Neural cell (in vitro differentiated cells): Measurements from ENCODE around the gene PACC1. TPM values are rescaled to one million over a fixed set of nuclear protein-coding genes. Genes with fewer than 3 reads are reported as not detected.

ENCODE experiments used
- H2AFZ ChIP-seq: fragments of 200-600, 300-800 bp; sonication (generic), shearing (Covaris generic); 2 replicates; pipeline ENCODE4 v1.6.0; 2014; ENCODE audit warnings: low read depth, mild to moderate bottlenecking, antibody characterized with exemption, low read length, moderate library complexity
- H3F3A ChIP-seq: fragments of 200-600 bp; shearing (Covaris generic); 2 replicates; pipeline ENCODE4 v1.6.1; 2016; ENCODE audit warnings: mild to moderate bottlenecking, moderate library complexity, mixed read lengths, antibody characterized with exemption, low read length; ENCODE audit not compliant: insufficient read depth, poor library complexity, severe bottlenecking
- H3K27ac ChIP-seq: fragments of 200-600, 300-800 bp; sonication (generic), shearing (Covaris generic); 2 replicates; pipeline ENCODE4 v1.5.1; 2014; ENCODE audit warnings: mild to moderate bottlenecking, low read length, moderate library complexity
- H3K27me3 ChIP-seq: fragments of 300-800, 200-600 bp; sonication (generic), shearing (Covaris generic); 2 replicates; pipeline ENCODE4 v1.6.0; 2014; ENCODE audit warnings: mild to moderate bottlenecking, low read depth, low read length, moderate library complexity; ENCODE audit not compliant: insufficient read depth
- H3K36me3 ChIP-seq: fragments of 300-800, 200-600 bp; sonication (generic), shearing (Covaris generic); 2 replicates; pipeline ENCODE4 v1.5.1; 2014; ENCODE audit warnings: mild to moderate bottlenecking, antibody characterized with exemption, low read length, moderate library complexity; ENCODE audit not compliant: insufficient read depth
- H3K4me2 ChIP-seq: fragments of 300-800, 200-600 bp; sonication (generic), shearing (Covaris generic); 2 replicates; pipeline ENCODE4 v1.6.0; 2014; ENCODE audit warnings: mild to moderate bottlenecking, low read length
- H3K4me3 ChIP-seq: fragments of 300-800, 200-600 bp; sonication (generic), shearing (Covaris generic); 2 replicates; pipeline ENCODE4 v1.5.1; 2014; ENCODE audit warnings: mild to moderate bottlenecking, low read length, moderate library complexity
- H3K79me2 ChIP-seq: fragments of 200-600 bp; shearing (Covaris generic); replicated peaks from 2 replicates; pipeline ENCODE4 v1.6.0; 2014; ENCODE audit warnings: mild to moderate bottlenecking, low read length, moderate library complexity; ENCODE audit not compliant: insufficient read depth
- H3K9ac ChIP-seq: fragments of 300-800, 200-600 bp; sonication (generic), shearing (Covaris generic); 2 replicates; pipeline ENCODE4 v1.6.1; 2016; ENCODE audit warnings: mild to moderate bottlenecking, low read length, mixed read lengths
- H3K9me2 ChIP-seq: fragments of 200-600 bp; shearing (Covaris generic); 2 replicates; pipeline ENCODE4 v1.6.1; 2016; ENCODE audit warnings: mild to moderate bottlenecking, low read length, mixed read lengths; ENCODE audit not compliant: insufficient read depth
- H3K9me3 ChIP-seq: fragments of 200-600, 300-800 bp; sonication (generic), shearing (Covaris generic); 2 replicates; pipeline ENCODE4 v1.6.1; 2016; ENCODE audit warnings: mild to moderate bottlenecking, mixed run types, low read length, moderate library complexity, mixed read lengths
- H4K20me1 ChIP-seq: fragments of 200-600 bp; shearing (Covaris generic); 2 replicates; pipeline ENCODE4 v1.6.1; 2016; ENCODE audit warnings: mild to moderate bottlenecking, mixed run types; ENCODE audit not compliant: insufficient read depth
- CTCF ChIP-seq: fragments of 450-650 bp; IDR thresholded peaks from 2 replicates; pipeline ENCODE4 v1.5.1; 2014; ENCODE audit warnings: antibody characterized with exemption, mild to moderate bottlenecking, moderate library complexity; ENCODE audit not compliant: poor library complexity, severe bottlenecking
- EP300 ChIP-seq: fragments of 450-650 bp; conservative IDR thresholded peaks from 2 replicates; pipeline ENCODE4 v1.6.1; 2014; ENCODE audit warnings: antibody characterized with exemption, mild to moderate bottlenecking, moderate library complexity; ENCODE audit not compliant: poor library complexity, severe bottlenecking
- MXI1 ChIP-seq: fragments of 450-650 bp; conservative IDR thresholded peaks from 2 replicates; pipeline ENCODE4 v1.6.1; 2014; ENCODE audit warnings: antibody characterized with exemption, mild to moderate bottlenecking; ENCODE audit not compliant: poor library complexity, severe bottlenecking
- POLR2AphosphoS5 ChIP-seq: IDR thresholded peaks from 2 replicates; pipeline ENCODE4 v1.6.1; 2012
- RAD21 ChIP-seq: fragments of 450-650 bp; conservative IDR thresholded peaks from 2 replicates; pipeline ENCODE4 v1.6.1; 2014; ENCODE audit warnings: antibody characterized with exemption, mild to moderate bottlenecking, moderate library complexity
- REST ChIP-seq: IDR thresholded peaks from 2 replicates; pipeline ENCODE4 v1.6.1; 2012; ENCODE audit warnings: borderline replicate concordance
- SMC3 ChIP-seq: fragments of 450-650 bp; conservative IDR thresholded peaks from 2 replicates; pipeline ENCODE4 v1.6.1; 2014; ENCODE audit warnings: antibody characterized with exemption, mild to moderate bottlenecking, moderate library complexity; ENCODE audit not compliant: poor library complexity
- TAF1 ChIP-seq: IDR thresholded peaks from 2 replicates; pipeline ENCODE4 v1.6.1; 2012; ENCODE audit warnings: low read depth
- polyA plus RNA-seq: library from polyadenylated mRNA; depleted of rRNA; stranded (reverse); fragments of >200 nt; gene quantifications from 2 replicates; pipeline ENCODE4 v1.2.3, GENCODE V29; 2014

The PACC1 gene
- polyA plus RNA-seq, 1 donor from 2014 or later: 33.3 TPM

GRCh38 chr1:212341090-212341489, 73.6 kb downstream of the PACC1 start:
- no peak for TF ChIP-seq CTCF
- TF ChIP-seq TAF1: no peak
- TF ChIP-seq REST: no peak
- Histone ChIP-seq H3K9me2 (no peaks in the 10 kb centered on the region), H3K4me2 (no peak overlapping the region), H2AFZ (no peak overlapping the region), H3K27me3 (no peaks in the 10 kb centered on the region), H3K9me3 (no peaks in the 10 kb centered on the region), H3K79me2 (no peaks in the 10 kb centered on the region), H3K9ac (no peak overlapping the region), H3K4me3 (no peak overlapping the region), H3K27ac (no peak overlapping the region), H4K20me1 (no peaks in the 10 kb centered on the region), H3F3A (no peaks in the 10 kb centered on the region), H3K36me3 (no peaks in the 10 kb centered on the region)

GRCh38 chr1:212329105-212329504, 85.6 kb downstream of the PACC1 start:
- no peak for TF ChIP-seq TAF1
- no peak for TF ChIP-seq RAD21
- no peak for TF ChIP-seq MXI1
- TF ChIP-seq SMC3: no peak
- no peak for TF ChIP-seq POLR2AphosphoS5
- TF ChIP-seq CTCF: no peak
- TF ChIP-seq EP300: no peak
- TF ChIP-seq REST: no peak
- Histone ChIP-seq H3K27me3 (no peaks in the 10 kb centered on the region), H3K4me2 (no peak overlapping the region), H3K36me3 (no peaks in the 10 kb centered on the region), H2AFZ (no peak overlapping the region), H3K27ac (no peak overlapping the region), H4K20me1 (no peaks in the 10 kb centered on the region), H3K9me2 (no peaks in the 10 kb centered on the region), H3K79me2 (no peaks in the 10 kb centered on the region), H3K4me3 (no peak overlapping the region), H3K9ac (no peak overlapping the region), H3K9me3 (no peaks in the 10 kb centered on the region), H3F3A (no peaks in the 10 kb centered on the region)
